Activated CD8-positive, alpha-beta memory T cell treated with anti-CD3 and anti-CD28 coated beads, Interleukin-2, amount 50 U/mL, for 48 hours (primary cell): ENCODE results near the gene PLLP.
"Not testable (repeated sequence)": the region's sequence is repeated elsewhere in the genome, so short reads cannot be mapped to it uniquely, and the experiment has no call there.

Experiments used
- DNase-seq: peaks from one replicate; pipeline ENCODE4 v3.0.0-alpha.2; 2020

Gene PLLP

GRCh38 chr16:57271063-57271345 is 13.5 kb downstream of the PLLP start:
- DNase-seq, result no peak

GRCh38 chr16:57270221-57271062 is 14.0 kb downstream of the PLLP start:
- no peak for DNase-seq

- no peak for DNase-seq
Observed at GRCh38 chr16:57268804-57269800, 15.4 kb downstream of the PLLP start.

- not testable (repeated sequence) for DNase-seq
Observed at GRCh38 chr16:57267343-57267742, 17.1 kb downstream of the PLLP start.

- DNase-seq, result no peak
Observed at GRCh38 chr16:57266531-57267260, 17.8 kb downstream of the PLLP start.

GRCh38 chr16:57265850-57266530 is 18.5 kb downstream of the PLLP start:
- no peak for DNase-seq

GRCh38 chr16:57264950-57265371 is 19.5 kb downstream of the PLLP start:
- no peak for DNase-seq

GRCh38 chr16:57264381-57264780 is 20.1 kb downstream of the PLLP start:
- no peak for DNase-seq

GRCh38 chr16:57263541-57264351 is 20.7 kb downstream of the PLLP start:
- no peak for DNase-seq

GRCh38 chr16:57262841-57263540 is 21.5 kb downstream of the PLLP start:
- DNase-seq, result no peak

GRCh38 chr16:57261806-57262205 is 22.7 kb downstream of the PLLP start:
- DNase-seq, result peak; percentile 44

- peak; percentile 57 for DNase-seq
Observed at GRCh38 chr16:57260294-57260929, 24.1 kb downstream of the PLLP start.

GRCh38 chr16:57258910-57259475 is 25.5 kb downstream of the PLLP start:
- DNase-seq, result peak; percentile 44

GRCh38 chr16:57258226-57258909 is 26.1 kb downstream of the PLLP start:
- DNase-seq, result peak; percentile 35

GRCh38 chr16:57257455-57258070 is 26.9 kb downstream of the PLLP start:
- DNase-seq, result peak; percentile 45

GRCh38 chr16:57256601-57257395 is 27.7 kb downstream of the PLLP start:
- DNase-seq, result peak; percentile 44

- peak; percentile 13 for DNase-seq
Observed at GRCh38 chr16:57255686-57256415, 28.6 kb downstream of the PLLP start.
